ENCODE results near the gene CALN1.

- TF ChIP-seq CTCF (IDR thresholded peaks at IDR 0.05; ENCODE audit: low read depth, low read length): no peak
- TF ChIP-seq EZH2phosphoT487 (IDR thresholded peaks at IDR 0.05; ENCODE audit: low read depth): no peak
Measured at GRCh38 chr7:72092769-72093168, 319.4 kb downstream of the CALN1 start.
